HG03521 (cell line): ENCODE data around the gene CABLES1.
"Not testable (repeated sequence)": the region's sequence is repeated elsewhere in the genome, so short reads cannot be mapped to it uniquely, and the experiment has no call there.

Experiments used
- ATAC-seq: cut with Tn5 transposase; IDR thresholded peaks from one replicate; pipeline ENCODE4 v1.9.1; 2021; ENCODE audit warnings: mild to moderate bottlenecking, moderate library complexity; ENCODE audit not compliant: unreplicated experiment

CABLES1 gene

GRCh38 chr18:23259701-23260681 is 124.7 kb downstream of the CABLES1 start:
- no peak for ATAC-seq

- no peak for ATAC-seq
These were observed 125.8 kb downstream of the CABLES1 start for GRCh38 chr18:23260926-23261590.

DNA sequence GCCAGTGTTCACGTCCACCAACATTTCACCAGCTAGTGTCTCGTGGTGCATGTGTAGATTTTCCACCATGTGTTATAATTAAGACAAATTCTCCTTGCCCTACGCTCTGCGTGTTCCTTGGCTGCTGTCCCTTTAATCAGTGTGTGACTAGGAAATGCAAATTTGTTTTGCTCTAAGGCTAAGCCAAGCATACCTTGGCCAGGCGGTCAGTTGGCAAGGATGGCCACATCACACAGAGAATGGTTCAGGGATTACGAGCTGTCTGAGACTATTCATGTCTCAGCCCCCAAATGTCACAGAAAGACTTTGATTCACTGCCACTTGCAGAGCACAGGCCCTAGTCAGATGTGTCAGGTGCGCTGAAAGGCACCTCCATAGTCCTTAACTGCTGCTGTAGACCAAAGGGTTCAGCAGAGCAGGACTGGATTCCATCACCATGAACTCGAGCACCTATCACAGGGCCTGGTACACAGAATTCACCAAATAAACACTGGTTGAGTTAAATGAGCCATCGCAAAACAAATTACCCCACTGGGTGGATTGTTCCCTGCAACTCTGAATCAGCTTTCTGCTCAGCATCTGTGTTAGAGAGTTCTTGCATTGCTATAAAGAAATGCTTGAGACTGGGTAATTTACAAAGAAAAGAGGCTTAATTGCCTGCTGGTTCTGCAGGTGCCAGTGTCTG is 128.4 kb downstream of the CABLES1 start:
- no peak for ATAC-seq

GRCh38 chr18:23265682-23266399 is 130.6 kb downstream of the CABLES1 start:
- no peak for ATAC-seq

DNA sequence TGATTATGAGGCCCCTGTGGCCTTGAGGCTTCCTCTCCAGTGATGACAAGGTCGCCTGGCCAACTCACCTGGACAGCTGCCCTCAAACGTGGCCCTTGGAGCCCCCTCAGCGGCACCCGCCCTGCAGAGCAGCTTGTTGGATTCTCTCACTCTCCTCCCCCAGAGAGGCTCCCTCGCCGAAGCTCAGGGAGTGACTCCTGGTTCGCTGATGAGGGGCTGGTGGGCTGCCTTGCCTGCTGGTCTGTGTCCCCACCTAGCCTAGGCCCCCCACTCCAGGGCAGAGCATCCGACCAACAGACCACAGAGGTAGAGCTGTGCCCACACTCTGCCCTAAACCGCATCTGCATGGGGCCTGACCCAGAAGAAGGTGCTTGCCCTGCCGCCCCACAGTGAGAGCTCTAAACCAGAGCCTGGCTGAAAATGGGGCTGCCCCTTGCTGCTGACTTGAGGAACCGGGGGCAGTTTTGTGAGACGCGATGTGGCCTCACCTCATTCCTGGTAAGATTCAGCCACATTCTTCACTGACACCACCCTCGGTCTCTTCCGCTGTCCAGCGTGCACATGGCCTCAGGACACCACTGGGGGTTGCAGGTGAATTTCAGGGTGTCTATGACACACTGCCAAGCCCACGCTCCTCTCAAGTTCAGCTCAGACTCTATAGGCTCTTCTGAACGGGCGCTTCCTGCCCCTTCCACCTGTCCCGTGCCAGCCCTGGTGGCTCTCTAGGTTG is 131.6 kb downstream of the CABLES1 start:
- no peak for ATAC-seq

DNA sequence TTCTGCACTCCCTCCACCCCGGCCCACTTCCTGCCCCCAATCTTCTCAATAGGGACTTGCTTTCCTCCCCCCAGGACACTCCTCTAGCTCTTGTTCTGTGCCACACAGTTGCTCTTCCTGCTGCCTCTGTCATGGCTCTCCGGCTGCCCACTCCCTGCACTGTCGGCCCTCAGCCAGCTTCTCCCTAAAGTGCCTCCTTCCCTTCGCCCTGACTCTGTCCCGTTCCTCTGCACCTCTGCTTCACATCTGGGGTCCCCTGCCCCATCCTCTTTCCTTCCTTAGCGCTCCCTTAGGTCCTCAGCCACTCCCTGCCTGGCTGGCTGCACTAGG is 132.1 kb downstream of the CABLES1 start:
- ATAC-seq = no peak

DNA sequence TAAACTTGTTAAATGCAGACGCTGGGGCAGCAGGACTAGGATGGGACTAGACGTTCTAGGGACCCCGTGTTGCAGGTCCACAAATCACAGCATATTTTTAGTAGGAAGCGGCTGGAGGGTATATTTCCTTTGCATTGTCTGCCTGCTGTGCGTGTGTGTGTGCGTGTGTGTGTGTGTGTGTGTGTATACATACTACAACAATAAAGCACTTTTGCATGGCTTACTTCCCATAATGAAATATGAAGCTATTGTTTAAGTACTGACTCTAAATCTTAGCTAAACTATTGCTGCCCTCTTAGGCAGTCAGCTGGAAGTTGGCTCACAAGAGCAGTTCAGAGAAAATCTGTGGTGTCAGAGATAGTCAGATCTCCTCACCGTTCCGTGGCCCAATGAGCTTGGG is 133.4 kb downstream of the CABLES1 start:
- no peak for ATAC-seq

GRCh38 chr18:23269068-23269467 is 133.8 kb downstream of the CABLES1 start:
- ATAC-seq = not testable (repeated sequence)

DNA sequence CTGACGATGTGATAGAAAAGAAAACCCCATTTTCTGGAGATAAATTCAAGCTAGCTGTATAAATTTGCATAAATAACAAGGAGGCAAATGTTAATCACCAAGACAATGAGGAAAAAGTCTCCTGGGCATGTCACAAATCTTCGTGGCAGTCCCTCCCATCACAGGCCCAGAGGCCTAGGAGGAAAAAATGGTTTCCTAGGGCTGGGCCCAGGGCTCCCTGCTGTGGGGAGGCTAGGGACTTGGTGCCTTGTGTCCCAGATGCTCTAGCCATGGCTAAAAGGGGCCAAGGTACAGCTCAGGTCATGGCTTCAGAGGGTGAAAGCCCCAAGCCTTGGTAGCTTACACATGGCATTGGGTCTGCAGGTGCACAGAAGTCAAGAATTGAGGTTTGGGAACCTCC is 134.6 kb downstream of the CABLES1 start:
- ATAC-seq = no peak

- ATAC-seq = no peak
These were observed 135.8 kb downstream of the CABLES1 start for GRCh38 chr18:23270986-23271680.

GRCh38 chr18:23272498-23273232 is 137.4 kb downstream of the CABLES1 start:
- no peak for ATAC-seq

DNA sequence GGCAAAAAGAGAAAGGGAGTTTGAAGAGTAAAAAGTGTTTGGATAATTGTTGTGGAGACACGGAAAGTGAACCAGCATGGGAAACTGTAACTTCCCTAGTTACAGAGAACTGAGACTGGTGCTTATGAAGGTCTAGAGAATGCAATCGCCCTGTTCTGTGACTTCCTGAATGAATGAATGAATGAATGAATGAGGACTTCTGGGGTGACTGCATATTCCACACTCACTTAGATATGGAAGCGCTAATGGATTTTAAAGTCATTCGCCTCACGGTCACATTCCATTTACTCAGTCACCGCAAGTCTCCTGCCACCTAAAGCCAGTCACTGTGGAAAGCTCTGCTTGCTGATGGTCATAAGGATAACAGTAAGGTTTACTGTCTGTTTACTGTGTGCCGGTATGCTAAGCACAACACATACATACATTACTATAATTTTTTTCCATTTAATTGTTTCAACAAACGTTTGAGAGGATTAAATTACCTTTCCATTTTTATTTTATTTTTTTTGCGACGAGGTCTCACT is 138.2 kb downstream of the CABLES1 start:
- ATAC-seq = no peak

GRCh38 chr18:23274638-23275482 is 139.6 kb downstream of the CABLES1 start:
- ATAC-seq = no peak

- ATAC-seq = no peak
These were observed 141.2 kb downstream of the CABLES1 start for GRCh38 chr18:23276451-23276850.

GRCh38 chr18:23277399-23277798 is 142.1 kb downstream of the CABLES1 start:
- no peak for ATAC-seq

DNA sequence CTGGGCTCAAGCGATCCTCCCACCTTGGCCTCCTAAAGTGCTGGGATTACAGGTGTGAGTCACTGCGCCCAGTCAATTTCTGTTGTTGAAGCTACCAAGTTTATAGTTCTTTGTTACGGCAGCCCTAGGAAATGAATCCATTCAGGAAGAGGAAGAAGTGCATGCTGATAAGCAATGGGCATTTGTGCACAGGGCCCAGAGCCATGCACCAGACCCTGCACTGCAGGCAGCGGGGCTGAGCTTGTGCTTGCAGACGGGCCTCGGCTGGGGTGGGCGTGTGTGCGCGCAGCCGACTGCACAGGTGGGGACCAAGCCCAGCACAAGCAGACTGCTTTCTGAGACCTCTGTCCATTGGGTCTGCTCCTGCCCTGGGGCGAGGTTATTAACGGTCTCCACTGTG is 144.6 kb downstream of the CABLES1 start:
- no peak for ATAC-seq

- no peak for ATAC-seq
These were observed 145.6 kb downstream of the CABLES1 start for GRCh38 chr18:23280844-23281243.
